Endothelial cell (in vitro differentiated cells): ENCODE results near the gene CSRP1. TPM values are rescaled to one million over a fixed set of nuclear protein-coding genes. Genes with fewer than 3 reads are reported as not detected.
"Not testable (repeated sequence)": the region's sequence is repeated elsewhere in the genome, so short reads cannot be mapped to it uniquely, and the experiment has no call there.

Source experiments
- DNase-seq: peaks from one replicate; pipeline ENCODE4 v3.0.0; 2021; ENCODE audit warnings: low spot score
- H3K27ac Mint-ChIP-seq: one replicate; pipeline ENCODE4 v1.8.0; 2021; ENCODE audit warnings: mixed read lengths, inconsistent platforms; ENCODE audit not compliant: unreplicated experiment
- H3K27me3 Mint-ChIP-seq: one replicate; pipeline ENCODE4 v1.8.0; 2021; ENCODE audit warnings: mild to moderate bottlenecking, moderate library complexity, mixed read lengths, inconsistent platforms; ENCODE audit not compliant: unreplicated experiment
- H3K36me3 Mint-ChIP-seq: one replicate; pipeline ENCODE4 v1.8.0; 2021; ENCODE audit warnings: mild to moderate bottlenecking, low read depth, mixed read lengths, inconsistent platforms; ENCODE audit not compliant: unreplicated experiment
- H3K4me1 Mint-ChIP-seq: one replicate; pipeline ENCODE4 v1.8.0; 2021; ENCODE audit warnings: mild to moderate bottlenecking, mixed read lengths, inconsistent platforms; ENCODE audit not compliant: unreplicated experiment
- H3K4me3 Mint-ChIP-seq: one replicate; pipeline ENCODE4 v1.8.0; 2021; ENCODE audit warnings: mild to moderate bottlenecking, mixed read lengths, inconsistent platforms; ENCODE audit not compliant: unreplicated experiment
- H3K9me3 Mint-ChIP-seq: one replicate; pipeline ENCODE4 v1.8.0; 2021; ENCODE audit warnings: mixed read lengths, inconsistent platforms; ENCODE audit not compliant: unreplicated experiment
- total RNA-seq: library from RNA; stranded (reverse); fragmentation: NEBNext Ultra II Directional; extraction: Animal tissue kit (Norgen Biotek cat#: 25700); gene quantifications from one replicate; pipeline ENCODE4 v1.2.1, GENCODE V29; 2021; ENCODE audit not compliant: unreplicated experiment
- TF ChIP-seq, protein P1 (sequence below): fragments of 200-600 bp; sonication (generic); IDR thresholded peaks from one replicate; pipeline ENCODE4 v1.5.0; 2021; ENCODE audit warnings: antibody characterized with exemption; ENCODE audit not compliant: unreplicated experiment

The CSRP1 gene
- total RNA-seq, 1 donor from 2014 or later, result 111 TPM

DNA sequence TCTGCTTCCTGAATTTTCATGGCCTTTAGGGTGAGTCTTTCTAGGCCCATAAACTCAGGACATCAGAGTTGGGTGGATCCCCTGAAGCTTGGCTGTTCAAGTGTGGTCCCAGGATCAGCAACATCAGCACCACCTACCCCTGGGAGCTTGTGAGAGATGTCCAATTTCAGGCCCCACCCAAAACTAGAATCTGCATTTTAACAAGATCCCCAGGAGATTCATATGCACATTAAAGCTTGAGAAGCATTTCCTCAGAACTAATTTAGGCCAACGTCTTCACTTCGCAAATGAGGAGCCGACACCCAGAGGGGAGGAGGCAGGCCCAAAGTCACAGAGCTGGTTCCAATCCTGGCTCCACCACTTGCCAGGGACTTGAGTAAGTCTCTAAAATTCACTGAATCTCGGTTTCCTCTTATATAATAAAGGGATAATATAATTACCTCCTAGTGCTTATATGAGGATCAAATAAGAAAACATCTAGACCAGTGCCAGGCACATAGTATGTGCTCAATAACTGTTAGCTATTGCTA lies 27.7 kb downstream of the CSRP1 start:
- Mint-ChIP-seq H3K9me3 (no peaks in the 10 kb centered on the region), H3K36me3 (peaks cover 5% of the 10 kb centered on the region), H3K4me1 (peaks cover 14% of the 10 kb centered on the region), H3K4me3 (no peak overlapping the region), H3K27me3 (peaks cover 9% of the 10 kb centered on the region), H3K27ac (no peak overlapping the region)
- TF ChIP-seq, protein P1, sequence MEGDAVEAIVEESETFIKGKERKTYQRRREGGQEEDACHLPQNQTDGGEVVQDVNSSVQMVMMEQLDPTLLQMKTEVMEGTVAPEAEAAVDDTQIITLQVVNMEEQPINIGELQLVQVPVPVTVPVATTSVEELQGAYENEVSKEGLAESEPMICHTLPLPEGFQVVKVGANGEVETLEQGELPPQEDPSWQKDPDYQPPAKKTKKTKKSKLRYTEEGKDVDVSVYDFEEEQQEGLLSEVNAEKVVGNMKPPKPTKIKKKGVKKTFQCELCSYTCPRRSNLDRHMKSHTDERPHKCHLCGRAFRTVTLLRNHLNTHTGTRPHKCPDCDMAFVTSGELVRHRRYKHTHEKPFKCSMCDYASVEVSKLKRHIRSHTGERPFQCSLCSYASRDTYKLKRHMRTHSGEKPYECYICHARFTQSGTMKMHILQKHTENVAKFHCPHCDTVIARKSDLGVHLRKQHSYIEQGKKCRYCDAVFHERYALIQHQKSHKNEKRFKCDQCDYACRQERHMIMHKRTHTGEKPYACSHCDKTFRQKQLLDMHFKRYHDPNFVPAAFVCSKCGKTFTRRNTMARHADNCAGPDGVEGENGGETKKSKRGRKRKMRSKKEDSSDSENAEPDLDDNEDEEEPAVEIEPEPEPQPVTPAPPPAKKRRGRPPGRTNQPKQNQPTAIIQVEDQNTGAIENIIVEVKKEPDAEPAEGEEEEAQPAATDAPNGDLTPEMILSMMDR, result no peak
- no peak for DNase-seq

DNA sequence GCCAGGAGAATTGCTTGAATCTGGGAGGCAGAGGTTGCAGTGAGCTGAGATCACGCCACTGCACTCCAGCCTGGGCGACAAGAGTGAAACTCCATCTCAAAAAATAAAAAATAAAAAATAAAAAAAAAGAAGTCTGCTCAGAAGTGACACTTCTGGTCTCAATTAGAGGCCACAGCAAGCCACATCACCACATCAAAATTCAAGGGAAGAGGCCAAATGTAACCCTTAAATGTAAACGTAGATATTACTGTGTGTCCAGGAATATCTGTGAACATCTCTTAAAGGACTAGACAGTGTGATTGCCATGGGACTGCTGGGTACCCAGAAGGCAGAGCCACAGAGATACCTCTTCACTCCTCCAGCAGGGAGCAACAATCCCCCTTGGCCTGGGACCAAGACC lies 28.3 kb downstream of the CSRP1 start:
- H3K4me1 Mint-ChIP-seq, result peaks cover 13% of the 10 kb centered on the region
- H3K27me3 Mint-ChIP-seq, H3K36me3 Mint-ChIP-seq, H3K9me3 Mint-ChIP-seq, H3K27ac Mint-ChIP-seq, DNase-seq, H3K4me3 Mint-ChIP-seq: not testable (repeated sequence)

DNA sequence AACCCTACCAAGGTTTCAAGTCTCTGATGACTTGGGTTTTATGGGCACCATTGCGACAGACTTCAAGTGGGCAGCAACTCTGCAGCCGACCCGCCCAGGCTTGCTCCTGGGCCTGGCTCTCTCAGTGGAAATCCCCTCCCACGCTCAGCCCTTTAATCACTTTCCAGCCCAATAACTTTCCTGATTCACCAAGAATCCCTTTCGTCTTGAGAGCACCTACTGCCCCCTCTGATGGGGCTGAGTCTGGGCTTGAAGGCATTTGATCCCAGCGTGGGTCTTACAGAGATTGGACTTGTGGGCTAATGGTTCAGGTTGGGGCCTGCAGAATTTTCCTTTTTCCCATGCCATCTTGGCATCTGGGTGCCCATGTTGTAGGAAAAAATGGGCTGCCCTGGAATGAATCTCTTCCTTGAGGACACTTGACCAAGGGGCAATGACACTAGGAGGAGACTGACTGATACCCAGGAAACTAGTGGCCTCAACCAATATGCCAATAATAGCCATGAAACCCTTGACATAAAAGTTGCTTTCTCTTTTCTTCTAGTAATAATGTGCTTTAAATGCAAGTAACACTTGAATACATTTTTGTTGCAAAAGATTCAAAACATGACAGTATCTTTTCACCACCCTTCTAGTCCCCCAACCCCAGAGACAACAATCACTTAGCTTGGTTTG lies 30.1 kb downstream of the CSRP1 start:
- Mint-ChIP-seq H3K27me3 (peaks cover 6% of the 10 kb centered on the region), H3K36me3 (no peaks in the 10 kb centered on the region), H3K9me3 (no peaks in the 10 kb centered on the region), H3K27ac (no peak overlapping the region), H3K4me1 (peaks cover 6% of the 10 kb centered on the region), H3K4me3 (no peak overlapping the region)
- DNase-seq, result no peak
- TF ChIP-seq, protein P1, result no peak

DNA sequence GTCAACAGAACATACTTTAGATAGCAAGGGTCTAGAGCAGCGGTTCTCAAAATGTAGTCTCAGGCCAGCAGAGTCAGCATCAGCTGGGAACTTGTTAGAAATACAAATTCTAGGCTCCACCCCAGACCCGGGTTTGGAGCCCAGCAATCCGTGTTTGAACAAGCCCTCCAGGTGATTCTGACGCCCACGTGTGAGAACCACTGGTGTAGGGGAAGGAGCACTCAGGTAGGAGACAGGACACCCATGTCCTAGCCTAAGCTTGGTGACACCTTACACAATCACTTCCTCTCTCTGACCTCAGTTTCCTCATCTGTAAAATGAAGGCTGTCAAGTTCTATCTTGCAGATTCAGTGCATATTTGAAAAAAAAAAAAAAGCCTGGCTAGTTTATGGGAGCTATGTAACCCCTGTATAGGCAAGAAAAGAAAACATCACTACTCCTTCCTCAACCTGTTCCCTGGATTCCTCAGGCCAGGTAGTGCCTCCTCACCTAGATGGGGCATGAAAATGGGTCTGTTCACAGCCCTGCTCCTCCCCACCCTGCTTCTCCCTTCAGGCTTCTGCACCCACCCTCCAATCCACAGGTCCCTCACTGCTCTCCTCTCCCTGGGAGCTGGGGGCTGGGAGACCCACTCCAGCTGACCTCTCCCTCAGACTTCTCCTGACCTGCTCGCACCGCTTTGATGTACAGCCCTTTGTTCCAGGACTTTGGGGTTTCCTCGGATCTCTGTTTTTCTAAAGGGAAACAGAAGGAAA lies 30.8 kb downstream of the CSRP1 start:
- Mint-ChIP-seq H3K27me3 (peaks cover 6% of the 10 kb centered on the region), H3K27ac (no peak overlapping the region), H3K36me3 (no peaks in the 10 kb centered on the region), H3K4me1 (peaks cover 4% of the 10 kb centered on the region), H3K4me3 (no peak overlapping the region), H3K9me3 (no peaks in the 10 kb centered on the region)
- TF ChIP-seq, protein P1, result no peak
- DNase-seq, result no peak

DNA sequence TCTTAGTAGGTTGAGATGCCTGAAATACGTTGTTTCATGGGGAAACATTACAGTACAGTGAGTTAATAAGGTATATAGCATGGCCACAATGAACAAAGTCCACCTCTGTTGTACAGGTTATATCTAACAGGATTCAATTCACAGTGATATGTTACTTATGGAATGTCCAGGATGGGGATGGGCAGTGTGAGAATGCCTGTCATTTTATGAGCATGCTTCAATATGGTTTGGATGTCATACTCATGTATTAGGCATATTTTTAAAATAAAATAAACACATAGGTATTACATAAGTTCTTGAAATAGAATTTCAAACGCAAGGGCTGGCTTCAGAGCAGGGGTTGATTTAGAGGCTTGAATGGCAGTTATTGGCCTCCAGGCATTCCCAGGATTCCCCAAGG lies 31.8 kb downstream of the CSRP1 start:
- TF ChIP-seq, protein P1, result no peak
- Mint-ChIP-seq H3K4me1 (peaks cover 1% of the 10 kb centered on the region), H3K4me3 (no peak overlapping the region), H3K27me3 (peaks cover 7% of the 10 kb centered on the region), H3K27ac (no peak overlapping the region), H3K36me3 (peaks cover 4% of the 10 kb centered on the region), H3K9me3 (no peaks in the 10 kb centered on the region)
- no peak for DNase-seq
